OCI-LY7 (cell line): Measurements from ENCODE around the gene SCYGR3. TPM values are rescaled to one million over a fixed set of nuclear protein-coding genes. Genes with fewer than 3 reads are reported as not detected.

Experiments
- Bru-seq: library from RNA; stranded (reverse); fragments of 400-500 nt; gene quantifications from one replicate; lab custom pipeline; 2021; lab: Mats Ljungman, UMichigan
- BruChase-seq, 2 experiments: library from RNA; stranded (reverse); fragments of 400-500 nt; gene quantifications; one replicate each; lab custom pipeline; 2021; lab: Mats Ljungman, UMichigan
- BruUV-seq: library from RNA; stranded (reverse); fragments of 400-500 nt; replicated peaks from 2 replicates; lab custom pipeline; 2021; lab: Mats Ljungman, UMichigan
- CTCF ChIA-PET: fragments of 300-600 bp; sonication (Branson Sonifier 250); formaldehyde crosslinking; loops from one replicate; lab custom pipeline; 2022; ENCODE audit warnings: antibody characterized with exemption; ENCODE audit not compliant: unreplicated experiment; lab: Charles Lee
- POLR2A ChIA-PET: fragments of 300-600 bp; sonication (Branson Sonifier 250); formaldehyde crosslinking; loops from one replicate; lab custom pipeline; 2022; ENCODE audit warnings: antibody characterized with exemption; lab: Charles Lee
- DNase-seq: peaks from one replicate; pipeline ENCODE4 v3.0.0-alpha.2; 2015; ENCODE audit warnings: low spot score
- H2AFZ ChIP-seq: fragments of 200-600 bp; sonication (generic), shearing (Covaris generic); 2 replicates; pipeline ENCODE4 v1.6.1; 2014; ENCODE audit warnings: mild to moderate bottlenecking, antibody characterized with exemption, low read length, moderate library complexity
- H3K27ac ChIP-seq: fragments of 200-600 bp; sonication (generic); 2 replicates; pipeline ENCODE4 v1.5.1; 2014; ENCODE audit warnings: mixed run types, low read depth, mild to moderate bottlenecking, moderate library complexity, low read length, inconsistent platforms; ENCODE audit not compliant: poor library complexity, severe bottlenecking
- H3K36me3 ChIP-seq: fragments of 200-600 bp; sonication (generic); 2 replicates; pipeline ENCODE4 v1.6.1; 2014; ENCODE audit warnings: mild to moderate bottlenecking, antibody characterized with exemption, low read length, moderate library complexity, mixed read lengths; ENCODE audit not compliant: insufficient read depth
- H3K4me1 ChIP-seq: fragments of 200-600 bp; sonication (generic); 2 replicates; pipeline ENCODE4 v1.5.1; 2014; ENCODE audit warnings: mild to moderate bottlenecking, low read length; ENCODE audit not compliant: insufficient read depth, poor library complexity, severe bottlenecking
- H3K4me2 ChIP-seq: fragments of 200-600 bp; sonication (generic); 2 replicates; pipeline ENCODE4 v1.6.1; 2014; ENCODE audit warnings: mild to moderate bottlenecking, low read length
- H3K4me3 ChIP-seq: fragments of 200-600 bp; sonication (generic); 2 replicates; pipeline ENCODE4 v1.5.1; 2014; ENCODE audit warnings: mild to moderate bottlenecking, low read depth, low read length; ENCODE audit not compliant: poor library complexity, severe bottlenecking
- H3K79me2 ChIP-seq: fragments of 200-600 bp; sonication (generic); 2 replicates; pipeline ENCODE4 v1.6.1; 2016; ENCODE audit warnings: low read depth, mild to moderate bottlenecking, low read length, moderate library complexity, mixed read lengths; ENCODE audit not compliant: insufficient read depth
- H3K9me2 ChIP-seq: fragments of 200-600 bp; sonication (generic); 2 replicates; pipeline ENCODE4 v1.6.1; 2016; ENCODE audit warnings: mild to moderate bottlenecking, low read length, mixed read lengths; ENCODE audit not compliant: insufficient read depth
- H3K9me3 ChIP-seq: fragments of 200-600 bp; sonication (generic); 2 replicates; pipeline ENCODE4 v1.6.1; 2014; ENCODE audit warnings: mild to moderate bottlenecking, mixed run types, low read length, mixed read lengths
- H4K20me1 ChIP-seq: fragments of 200-600 bp; sonication (generic); 2 replicates; pipeline ENCODE4 v1.6.1; 2014; ENCODE audit warnings: mild to moderate bottlenecking, antibody characterized with exemption, low read length, moderate library complexity, mixed read lengths; ENCODE audit not compliant: insufficient read depth
- CTCF ChIP-seq: fragments of 200-600 bp; sonication (generic); conservative IDR thresholded peaks from 2 replicates; pipeline ENCODE4 v1.5.1; 2014; ENCODE audit warnings: mild to moderate bottlenecking, antibody characterized with exemption, low read length, moderate library complexity, mixed read lengths
- EZH2phosphoT487 ChIP-seq: fragments of 200-600 bp; sonication (generic); IDR thresholded peaks from 2 replicates; pipeline ENCODE4 v1.6.1; 2018; ENCODE audit warnings: low read depth, borderline replicate concordance, mild to moderate bottlenecking, mixed run types, antibody characterized with exemption, low read length, moderate library complexity, mixed read lengths
- intact Hi-C: fragments of 100-400 bp; cut with micrococcal nuclease; formaldehyde crosslinking; loops from one replicate; pipeline ENCODE4 v1.10.0; 2022; ENCODE audit not compliant: unreplicated experiment
- long read RNA-seq: library from polyadenylated mRNA; stranded (forward); transcript quantifications from one replicate; pipeline ENCODE4 v2.0.0, GENCODE V29; 2022
- total RNA-seq, 2 experiments: library from RNA; depleted of rRNA in 1 of 2; stranded (reverse); fragments of >200 nt in 1 of 2; shearing (Covaris generic) in 1 of 2; gene quantifications; 2 replicates each; pipeline ENCODE4 v1.2.3, GENCODE V29; 2014 to 2022

Gene SCYGR3
- not detected in 2 replicates for total RNA-seq (2014; rRNA removed; shearing (Covaris generic))
- total RNA-seq (2022) = not detected in 2 replicates
- Bru-seq, nascent RNA = not detected
- not detected for BruChase-seq, experiment 1, labeled RNA remaining after a 6-hour chase
- not detected for BruChase-seq, experiment 2, labeled RNA remaining after a 2-hour chase
- long read RNA-seq = 0 reads

- CTCF ChIA-PET = no interaction called here
These were observed at the start of gene SCYGR3 for GRCh38 chr2:227614740-227615139. SCYGR3 (minus strand) TSS chr2:227614840; CDS start chr2:227614840, 0 bp downstream.

GRCh38 chr2:227661827-227662226, 47.2 kb upstream of the SCYGR3 start:
- H3K4me1 ChIP-seq = no peaks in the 10 kb centered on the region
- no peaks in the 10 kb centered on the region for H3K36me3 ChIP-seq
- no TSS peak for BruUV-seq
- H3K9me2 ChIP-seq = no peaks in the 10 kb centered on the region
- H3K27ac ChIP-seq = no peak overlapping the region
- no peak overlapping the region for H3K4me3 ChIP-seq
- H3K4me2 ChIP-seq = no peak overlapping the region
- DNase-seq = no peak
- intact Hi-C loops = no loop called here
- CTCF ChIA-PET = no interaction called here
- no peaks in the 10 kb centered on the region for H3K79me2 ChIP-seq
- no peak overlapping the region for H2AFZ ChIP-seq
- no peaks in the 10 kb centered on the region for H3K9me3 ChIP-seq
- TF ChIP-seq CTCF (no peak), EZH2phosphoT487 (no peak)
- H4K20me1 ChIP-seq = no peaks in the 10 kb centered on the region
- POLR2A ChIA-PET = no interaction called here

More at GRCh38 chr2:227614740-227615139, at the start of gene SCYGR3:
- H3K27ac ChIP-seq = no peak within 1 kb of the TSS
- BruUV-seq = no TSS peak
- POLR2A ChIA-PET = no interaction called here
- DNase-seq = no peak
- no peaks in the 10 kb centered on the region for H3K36me3 ChIP-seq
- TF ChIP-seq EZH2phosphoT487 = no peak
- TF ChIP-seq CTCF = no peak
- intact Hi-C loops = no loop called here
- no peaks in the 10 kb centered on the region for H3K9me3 ChIP-seq
- no peak within 1 kb of the TSS for H2AFZ ChIP-seq
- no peaks in the 10 kb centered on the region for H3K4me1 ChIP-seq
- H3K79me2 ChIP-seq = no peaks in the 10 kb centered on the region
- no peak within 1 kb of the TSS for H3K4me2 ChIP-seq
- no peak within 1 kb of the TSS for H3K4me3 ChIP-seq
- no peaks in the 10 kb centered on the region for H3K9me2 ChIP-seq
- H4K20me1 ChIP-seq = no peaks in the 10 kb centered on the region

GRCh38 chr2:227661025-227661649, 46.5 kb upstream of the SCYGR3 start:
- Histone ChIP-seq H3K4me1 (no peaks in the 10 kb centered on the region), H4K20me1 (no peaks in the 10 kb centered on the region), H3K79me2 (no peaks in the 10 kb centered on the region), H3K4me3 (no peak overlapping the region), H3K36me3 (no peaks in the 10 kb centered on the region), H3K4me2 (no peak overlapping the region), H3K9me3 (no peaks in the 10 kb centered on the region), H2AFZ (no peak overlapping the region), H3K9me2 (no peaks in the 10 kb centered on the region), H3K27ac (no peak overlapping the region)
- no peak for TF ChIP-seq CTCF
- no peak for TF ChIP-seq EZH2phosphoT487
- no peak for DNase-seq
- intact Hi-C loops = no loop called here
- ChIA-PET POLR2A (no interaction called here), CTCF (no interaction called here)
- BruUV-seq = no TSS peak
